ENCODE results near the gene RAB24.
"Not testable (repeated sequence)": the region's sequence is repeated elsewhere in the genome, so short reads cannot be mapped to it uniquely, and the experiment has no call there.

RAB24 gene

GRCh38 chr5:177343777-177344176, 40.3 kb upstream of the RAB24 start:
- TF ChIP-seq OSR1 (CRISPR knock-in tag; IDR thresholded peaks at IDR 0.05): no peak
- no peak for ATAC-seq

- ATAC-seq: not testable (repeated sequence)
Observed at GRCh38 chr5:177343000-177343399, 39.5 kb upstream of the RAB24 start.

- no peak for ATAC-seq
- no peak for TF ChIP-seq ZNF70 (CRISPR knock-in tag; IDR thresholded peaks at IDR 0.05)
- no peak for TF ChIP-seq ARNTL (CRISPR knock-in tag; IDR thresholded peaks at IDR 0.05; ENCODE audit: borderline replicate concordance, low read depth)
- TF ChIP-seq TSHZ2 (CRISPR knock-in tag; IDR thresholded peaks at IDR 0.05): no peak
- TF ChIP-seq POU6F1 (CRISPR knock-in tag; IDR thresholded peaks at IDR 0.05; ENCODE audit: borderline replicate concordance, low read depth): no peak
Observed at GRCh38 chr5:177339107-177339638, 35.7 kb upstream of the RAB24 start.

GRCh38 chr5:177338251-177339106, 35.0 kb upstream of the RAB24 start:
- TF ChIP-seq ISL1 (CRISPR knock-in tag; IDR thresholded peaks at IDR 0.05) (no peak), ZNF565 (CRISPR knock-in tag; conservative IDR thresholded peaks at IDR 0.05; ENCODE audit: low read depth) (no peak), CSRNP3 (CRISPR knock-in tag; IDR thresholded peaks at IDR 0.05) (no peak)
- no peak for ATAC-seq

GRCh38 chr5:177336603-177337494, 33.3 kb upstream of the RAB24 start:
- ATAC-seq: no peak
- TF ChIP-seq POU6F1 (CRISPR knock-in tag; IDR thresholded peaks at IDR 0.05; ENCODE audit: borderline replicate concordance, low read depth): no peak
- TF ChIP-seq ZFP3 (CRISPR knock-in tag; IDR thresholded peaks at IDR 0.05): no peak
- no peak for TF ChIP-seq PATZ1 (CRISPR knock-in tag; IDR thresholded peaks at IDR 0.05; ENCODE audit: borderline replicate concordance)
- no peak for TF ChIP-seq TSHZ2 (CRISPR knock-in tag; IDR thresholded peaks at IDR 0.05)
- no peak for TF ChIP-seq SNAI2 (CRISPR knock-in tag; IDR thresholded peaks at IDR 0.05)
- TF ChIP-seq ZC3H10 (CRISPR knock-in tag; IDR thresholded peaks at IDR 0.05): no peak
- TF ChIP-seq TCF4 (CRISPR knock-in tag; IDR thresholded peaks at IDR 0.05; ENCODE audit: borderline replicate concordance): no peak
- no peak for TF ChIP-seq BACH2 (CRISPR knock-in tag; IDR thresholded peaks at IDR 0.05; ENCODE audit: borderline replicate concordance)
- no peak for TF ChIP-seq CSRNP3 (CRISPR knock-in tag; IDR thresholded peaks at IDR 0.05)
- no peak for TF ChIP-seq PPARA (CRISPR knock-in tag; IDR thresholded peaks at IDR 0.05; ENCODE audit: borderline replicate concordance)
- no peak for TF ChIP-seq ESRRG (CRISPR knock-in tag; IDR thresholded peaks at IDR 0.05)
- no peak for TF ChIP-seq CSDC2 (CRISPR knock-in tag; IDR thresholded peaks at IDR 0.05)

All from SK-N-SH treated with all-trans-retinoic acid at 6 μM for 48 hours (cell line).